GM18520 (cell line): Measurements from ENCODE around the gene PHETA2.
"Not testable (repeated sequence)": the region's sequence is repeated elsewhere in the genome, so short reads cannot be mapped to it uniquely, and the experiment has no call there.

Source experiments
- ATAC-seq: cut with Tn5 transposase; IDR thresholded peaks from one replicate; pipeline ENCODE4 v1.9.1; 2021; ENCODE audit not compliant: unreplicated experiment

The PHETA2 gene

GRCh38 chr22:42069801-42070516 is 4.1 kb upstream of the PHETA2 start:
- no peak for ATAC-seq

- peak; percentile 86 for ATAC-seq
These were observed 3.3 kb upstream of the PHETA2 start, which contains the start of gene NAGA for GRCh38 chr22:42070517-42071422. Gene NAGA (minus strand): TSS chr22:42070812. CDS start chr22:42070297, 515 bp downstream.

- ATAC-seq = not testable (repeated sequence)
These were observed 2.5 kb upstream of the PHETA2 start for GRCh38 chr22:42071508-42071907.

- no peak for ATAC-seq
These were observed 1.3 kb upstream of the PHETA2 start for GRCh38 chr22:42072606-42073330.

GRCh38 chr22:42073621-42074041 is 417 bp upstream of the PHETA2 start:
- no peak for ATAC-seq

GRCh38 chr22:42074846-42075676 is 1.0 kb downstream of the PHETA2 start:
- no peak for ATAC-seq

- no peak for ATAC-seq
These were observed 2.9 kb downstream of the PHETA2 start for GRCh38 chr22:42076764-42077485.

- no peak for ATAC-seq
These were observed 3.6 kb downstream of the PHETA2 start for GRCh38 chr22:42077486-42078125.

- no peak for ATAC-seq
These were observed 4.6 kb downstream of the PHETA2 start for GRCh38 chr22:42078469-42079318.

GRCh38 chr22:42079319-42080251 is 5.5 kb downstream of the PHETA2 start, which contains the start of gene SMDT1:
Gene SMDT1 (plus strand): TSS chr22:42079700. CDS start chr22:42079769, 69 bp downstream.
- ATAC-seq = peak; percentile 79

GRCh38 chr22:42080287-42080686 is 6.2 kb downstream of the PHETA2 start:
- ATAC-seq = no peak

GRCh38 chr22:42083119-42083518 is 9.1 kb downstream of the PHETA2 start:
- no peak for ATAC-seq

GRCh38 chr22:42084874-42085273 is 10.8 kb downstream of the PHETA2 start:
- no peak for ATAC-seq

- ATAC-seq = no peak
These were observed 12.0 kb downstream of the PHETA2 start for GRCh38 chr22:42086051-42086450.

- peak; percentile 98 for ATAC-seq
These were observed 16.8 kb downstream of the PHETA2 start, which contains the start of gene NDUFA6 for GRCh38 chr22:42090596-42091454. Gene NDUFA6 (minus strand): TSS chr22:42090772. CDS start chr22:42090744, 28 bp downstream.

GRCh38 chr22:42091455-42091782 is 17.4 kb downstream of the PHETA2 start:
- no peak for ATAC-seq
